Keratinocyte (primary cell): ENCODE measurements around the gene ULK4. TPM values are rescaled to one million over a fixed set of nuclear protein-coding genes. Genes with fewer than 3 reads are reported as not detected.
"Not testable (repeated sequence)": the region's sequence is repeated elsewhere in the genome, so short reads cannot be mapped to it uniquely, and the experiment has no call there.

ENCODE experiments used
- DNase-seq: peaks from one replicate; pipeline ENCODE4 v3.0.0-alpha.2; 2011; ENCODE audit warnings: low read depth, missing footprints, low spot score
- FAIRE-seq: peaks from 2 replicates; lab custom pipeline; 2011; peaks lifted over from hg19 to GRCh38; lab: Jason Lieb, UNC
- H2AFZ ChIP-seq: 2 replicates; pipeline ENCODE4 v1.6.0; 2012; ENCODE audit warnings: low read length, control low read depth, inconsistent platforms; ENCODE audit not compliant: control insufficient read depth
- H3K27ac ChIP-seq: 2 replicates; pipeline ENCODE4 v1.5.1; 2011; ENCODE audit warnings: low read length; ENCODE audit not compliant: control insufficient read depth, insufficient read depth
- H3K27me3 ChIP-seq: 3 replicates; pipeline ENCODE4 v1.6.0; 2011; ENCODE audit warnings: low read length; ENCODE audit not compliant: control insufficient read depth, insufficient read depth; ENCODE audit errors: extremely low read depth
- H3K36me3 ChIP-seq, 2 experiments: 2 replicates in 1 of 2; 3 replicates in 1 of 2; pipeline ENCODE4 v1.5.1; 2011; ENCODE audit warnings: low read length in 2 of 2, mild to moderate bottlenecking in 1 of 2; ENCODE audit not compliant: control insufficient read depth in 2 of 2, insufficient read depth in 2 of 2; ENCODE audit errors: extremely low read depth in 1 of 2
- H3K4me1 ChIP-seq: 3 replicates; pipeline ENCODE4 v1.5.1; 2011; ENCODE audit warnings: low read length; ENCODE audit not compliant: control insufficient read depth, insufficient read depth; ENCODE audit errors: extremely low read depth
- H3K4me2 ChIP-seq: 3 replicates; pipeline ENCODE4 v1.6.0; 2011; ENCODE audit warnings: low read depth, low read length; ENCODE audit not compliant: control insufficient read depth, insufficient read depth; ENCODE audit errors: extremely low read depth
- H3K4me3 ChIP-seq, 3 experiments: fragments of 200-600 bp in 1 of 3; sonication (generic) in 1 of 3; 2 replicates in 2 of 3; 3 replicates in 1 of 3; pipeline ENCODE4 v1.5.1; 2011 to 2016; ENCODE audit warnings: low read length in 3 of 3, mild to moderate bottlenecking in 3 of 3, control low read depth in 2 of 3, inconsistent platforms in 1 of 3, low read depth in 1 of 3, mixed read lengths in 1 of 3, mixed run types in 1 of 3, moderate library complexity in 1 of 3; ENCODE audit not compliant: control insufficient read depth in 2 of 3, insufficient read depth in 2 of 3; ENCODE audit errors: extremely low read depth in 1 of 3
- H3K79me2 ChIP-seq: 2 replicates; pipeline ENCODE4 v1.6.0; 2012; ENCODE audit warnings: low read length; ENCODE audit not compliant: control insufficient read depth, insufficient read depth
- H3K9ac ChIP-seq: 3 replicates; pipeline ENCODE4 v1.6.0; 2011; ENCODE audit warnings: low read length; ENCODE audit not compliant: control insufficient read depth, insufficient read depth; ENCODE audit errors: extremely low read depth
- H3K9me1 ChIP-seq: 3 replicates; pipeline ENCODE4 v1.6.0; 2011; ENCODE audit warnings: low read length; ENCODE audit not compliant: control insufficient read depth, insufficient read depth; ENCODE audit errors: extremely low read depth
- H3K9me3 ChIP-seq: 2 replicates; pipeline ENCODE4 v1.5.1; 2012; ENCODE audit warnings: low read depth, low read length; ENCODE audit not compliant: control insufficient read depth
- H4K20me1 ChIP-seq: 3 replicates; pipeline ENCODE4 v1.6.0; 2011; ENCODE audit warnings: low read length; ENCODE audit not compliant: control insufficient read depth, insufficient read depth; ENCODE audit errors: extremely low read depth
- CTCF ChIP-seq, 3 experiments: IDR thresholded peaks in 1 of 3; conservative IDR thresholded peaks in 1 of 3; optimal IDR thresholded peaks in 1 of 3; 2 replicates in 2 of 3; 3 replicates in 1 of 3; pipeline versions ENCODE3 to v1.5.1; 2011; ENCODE audit warnings: low read length in 3 of 3, mild to moderate bottlenecking in 3 of 3, moderate library complexity in 2 of 3, control low read depth in 1 of 3, inconsistent platforms in 1 of 3; ENCODE audit not compliant: insufficient read depth in 2 of 3; ENCODE audit errors: extremely low read depth in 1 of 3
- EZH2 ChIP-seq: IDR thresholded peaks from one replicate; pipeline ENCODE4 v1.6.1; 2012; ENCODE audit warnings: inconsistent platforms, mild to moderate bottlenecking, low read length, moderate library complexity
- dilution Hi-C: fragments of 300-500 bp; cut with MboI; formaldehyde crosslinking; loops from one replicate; pipeline ENCODE4 v1.7.0; 2020; ENCODE audit warnings: low sequenced_read_pairs; ENCODE audit not compliant: extremely low pct_ligation_motif_present
- polyA plus RNA-seq, 5 experiments: library from polyadenylated mRNA; depleted of rRNA in 3 of 5; stranded (reverse) in 3 of 5; stranded (forward) in 1 of 5; unstranded in 1 of 5; fragments of >200 nt; gene quantifications; 1 replicate in 1 of 5; 2 replicates in 3 of 5; 3 replicates in 1 of 5; pipeline versions ENCODE4 v1.2.1 to v1.2.3, GENCODE V29; 2011 to 2012; ENCODE audit warnings: missing spikeins in 2 of 5, low read depth in 1 of 5, low replicate concordance in 1 of 5

The ULK4 gene
- polyA plus RNA-seq, 1 donor (not counting 4 experiments of a cell fraction or from before 2014, with no cell fraction given), result 6.1 TPM

GRCh38 chr3:41710646-41711388 is 251.1 kb downstream of the ULK4 start:
- Histone ChIP-seq H3K9me3 (no peaks in the 10 kb centered on the region), H3K36me3 (no peaks in the 10 kb centered on the region), H3K27ac (no peak overlapping the region), H3K4me3 (no peak overlapping the region), H3K9ac (no peak overlapping the region), H2AFZ (no peak overlapping the region), H3K4me2 (no peak overlapping the region), H4K20me1 (no peaks in the 10 kb centered on the region), H3K4me1 (no peaks in the 10 kb centered on the region), H3K79me2 (no peaks in the 10 kb centered on the region), H3K27me3 (no peaks in the 10 kb centered on the region), H3K9me1 (no peaks in the 10 kb centered on the region)
- dilution Hi-C loops, result no loop called here
- FAIRE-seq (no peak), DNase-seq (no peak)
- TF ChIP-seq EZH2, result no peak
- no peak for TF ChIP-seq CTCF (optimal IDR thresholded peaks at IDR 0.05 in 1 of 3, IDR thresholded peaks at IDR 0.05 in 1 of 3, conservative IDR thresholded peaks at IDR 0.05 in 1 of 3; ENCODE audit: extremely low read depth in 1 of 3, insufficient read depth in 2 of 3, low read length in 3 of 3)

- H3K79me2 ChIP-seq, H3K27me3 ChIP-seq, H3K9me3 ChIP-seq, H4K20me1 ChIP-seq, H3K9ac ChIP-seq, H3K4me2 ChIP-seq, FAIRE-seq, dilution Hi-C loops, H3K27ac ChIP-seq, H3K36me3 ChIP-seq, H3K4me3 ChIP-seq, H3K4me1 ChIP-seq, H3K9me1 ChIP-seq, H2AFZ ChIP-seq, DNase-seq: not testable (repeated sequence)
Measured at GRCh38 chr3:41709213-41709612, 252.7 kb downstream of the ULK4 start.

- no peak for FAIRE-seq
- no peak for DNase-seq
- H4K20me1 ChIP-seq, result no peaks in the 10 kb centered on the region
- dilution Hi-C loops, result no loop called here
- H3K79me2 ChIP-seq, result no peaks in the 10 kb centered on the region
- H3K4me3 ChIP-seq, result no peak overlapping the region
- no peaks in the 10 kb centered on the region for H3K9me1 ChIP-seq
- H3K36me3 ChIP-seq, result no peaks in the 10 kb centered on the region
- H2AFZ ChIP-seq, result no peak overlapping the region
- no peak overlapping the region for H3K4me2 ChIP-seq
- H3K27ac ChIP-seq, result no peak overlapping the region
- H3K27me3 ChIP-seq, result no peaks in the 10 kb centered on the region
- TF ChIP-seq EZH2 (no peak), CTCF (optimal IDR thresholded peaks at IDR 0.05 in 1 of 3, IDR thresholded peaks at IDR 0.05 in 1 of 3, conservative IDR thresholded peaks at IDR 0.05 in 1 of 3; ENCODE audit: extremely low read depth in 1 of 3, insufficient read depth in 2 of 3, low read length in 3 of 3) (no peak)
- H3K4me1 ChIP-seq, result no peaks in the 10 kb centered on the region
- no peak overlapping the region for H3K9ac ChIP-seq
- H3K9me3 ChIP-seq, result no peaks in the 10 kb centered on the region
Measured at GRCh38 chr3:41708176-41708575, 253.7 kb downstream of the ULK4 start.
